Measurements from ENCODE around the gene MCTP1. TPM values are rescaled to one million over a fixed set of nuclear protein-coding genes. Genes with fewer than 3 reads are reported as not detected.

The MCTP1 gene
- total RNA-seq, 1 experiment from 2014 or later, result 2.5 TPM

DNA sequence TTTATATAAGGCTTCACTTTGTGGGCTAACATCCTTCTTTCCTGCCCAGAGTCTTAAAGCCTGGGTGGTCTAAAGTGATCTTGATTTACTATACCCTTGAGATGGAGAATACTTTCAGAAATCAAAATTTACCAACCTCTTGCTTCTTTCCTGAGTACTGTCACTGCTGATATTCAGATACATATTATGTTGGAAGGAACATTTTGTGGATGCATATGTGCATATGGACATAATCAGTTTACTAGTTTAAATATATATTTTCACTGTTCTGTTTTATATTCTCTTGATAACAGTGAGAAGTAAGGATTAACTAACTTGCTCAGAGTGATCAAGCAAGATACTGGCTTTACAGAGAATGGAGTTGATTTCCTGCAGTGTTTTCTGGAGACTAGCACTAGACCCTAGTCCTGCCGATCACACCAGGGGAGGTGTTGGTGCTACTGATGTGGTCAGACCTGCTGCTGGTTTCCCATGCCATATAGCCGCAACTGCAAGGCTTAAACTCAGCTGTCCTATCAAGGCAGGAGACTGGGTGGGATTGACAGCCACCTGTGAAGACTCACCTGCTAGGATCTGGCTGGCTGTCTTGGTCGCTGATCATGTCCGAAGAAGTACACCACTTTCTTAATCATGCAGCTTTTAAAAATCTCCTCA lies 608.8 kb downstream of the MCTP1 start:
- Histone ChIP-seq H3K79me2 (ENCODE audit: insufficient read depth, low read length) (no peaks in the 10 kb centered on the region), H2BK120ac (ENCODE audit: low read depth, low read length, poor library complexity, severe bottlenecking) (no peak overlapping the region), H2BK15ac (ENCODE audit: low read depth, low read length) (no peak overlapping the region), H3K4ac (ENCODE audit: low read depth, low read length) (no peak overlapping the region), H3K23me2 (ENCODE audit: insufficient read length, low read depth, low read length, poor library complexity, severe bottlenecking) (no peaks in the 10 kb centered on the region), H3K56ac (ENCODE audit: insufficient read length, low read depth, low read length) (no peak overlapping the region), H3K23ac (ENCODE audit: insufficient read length, low read depth, low read length) (no peak overlapping the region), H3K4me2 (ENCODE audit: insufficient read depth, insufficient read length, low read length) (no peak overlapping the region), H2BK5ac (ENCODE audit: insufficient read length, low read length) (no peak overlapping the region), H2BK20ac (ENCODE audit: low read depth, low read length, poor library complexity, severe bottlenecking) (no peak overlapping the region), H4K8ac (replicated peaks; ENCODE audit: insufficient read length, low read depth, low read length) (no peak overlapping the region), H3K4me1 (ENCODE audit: insufficient read depth, low read length) (no peaks in the 10 kb centered on the region), H4K20me1 (ENCODE audit: control insufficient read depth, insufficient read depth, insufficient read length) (no peaks in the 10 kb centered on the region), H3K79me1 (ENCODE audit: insufficient read depth, low read depth, low read length, poor library complexity, severe bottlenecking) (no peaks in the 10 kb centered on the region), H4K5ac (ENCODE audit: insufficient read length, low read depth, low read length) (no peak overlapping the region), H2BK12ac (ENCODE audit: insufficient read length, low read depth, low read length) (no peak overlapping the region), H3K18ac (ENCODE audit: insufficient read length, low read depth, low read length) (no peak overlapping the region), H3K9ac (ENCODE audit: extremely low read depth, insufficient read length, low read length) (no peak overlapping the region), H3K9me3 (ENCODE audit: control insufficient read depth, low read depth, low read length) (no peaks in the 10 kb centered on the region), H4K91ac (ENCODE audit: insufficient read length, low read depth, low read length) (no peak overlapping the region), H3K27ac (ENCODE audit: insufficient read length, low read depth, low read length) (no peak overlapping the region), H2AFZ (ENCODE audit: low read length) (no peak overlapping the region), H3K14ac (ENCODE audit: insufficient read depth, low read length) (no peak overlapping the region), H3K27me3 (ENCODE audit: insufficient read depth, low read length) (no peaks in the 10 kb centered on the region), H3T11ph (ENCODE audit: low read length) (no peak overlapping the region), H2AK5ac (ENCODE audit: insufficient read length, low read length) (no peak overlapping the region)
- H3K27me3 Mint-ChIP-seq (ENCODE audit: low read depth), result no peaks in the 10 kb centered on the region
- peaks cover 0 to 23% (median 17%) of the 10 kb centered on the region in 3 experiments; a peak in 6 of 7 replicates for H3K36me3 Mint-ChIP-seq (ENCODE audit: insufficient read depth in 1 of 3, low read depth in 3 of 3)
- H3K9me3 Mint-ChIP-seq, result no peaks in the 10 kb centered on the region
- no peak overlapping the region for H3K27ac Mint-ChIP-seq
- TF ChIP-seq, protein P1, sequence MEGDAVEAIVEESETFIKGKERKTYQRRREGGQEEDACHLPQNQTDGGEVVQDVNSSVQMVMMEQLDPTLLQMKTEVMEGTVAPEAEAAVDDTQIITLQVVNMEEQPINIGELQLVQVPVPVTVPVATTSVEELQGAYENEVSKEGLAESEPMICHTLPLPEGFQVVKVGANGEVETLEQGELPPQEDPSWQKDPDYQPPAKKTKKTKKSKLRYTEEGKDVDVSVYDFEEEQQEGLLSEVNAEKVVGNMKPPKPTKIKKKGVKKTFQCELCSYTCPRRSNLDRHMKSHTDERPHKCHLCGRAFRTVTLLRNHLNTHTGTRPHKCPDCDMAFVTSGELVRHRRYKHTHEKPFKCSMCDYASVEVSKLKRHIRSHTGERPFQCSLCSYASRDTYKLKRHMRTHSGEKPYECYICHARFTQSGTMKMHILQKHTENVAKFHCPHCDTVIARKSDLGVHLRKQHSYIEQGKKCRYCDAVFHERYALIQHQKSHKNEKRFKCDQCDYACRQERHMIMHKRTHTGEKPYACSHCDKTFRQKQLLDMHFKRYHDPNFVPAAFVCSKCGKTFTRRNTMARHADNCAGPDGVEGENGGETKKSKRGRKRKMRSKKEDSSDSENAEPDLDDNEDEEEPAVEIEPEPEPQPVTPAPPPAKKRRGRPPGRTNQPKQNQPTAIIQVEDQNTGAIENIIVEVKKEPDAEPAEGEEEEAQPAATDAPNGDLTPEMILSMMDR (conservative IDR thresholded peaks at IDR 0.05), result no peak
- H3K4me3 Mint-ChIP-seq, result no peak overlapping the region
- peaks cover 3 to 4% of the 10 kb centered on the region in 2 experiments; a peak in 3 of 4 replicates for H3K4me1 Mint-ChIP-seq
- WGBS (ENCODE audit: extremely low coverage, insufficient read length, low lambda C conversion rate), result no CpG with 5 or more reads among the region's 4 CpGs
- no peak for DNase-seq

Data from H9 (cell line).